T1000 (cell line): Measurements from ENCODE around the gene RASGRF2.

ENCODE experiments used
- DNase-seq: peaks from one replicate; lab custom pipeline; 2025; ENCODE audit warnings: mixed read lengths; lab: John Stamatoyannopoulos, UW

Gene RASGRF2

GRCh38 chr5:80959768-80960442 lies at the start of gene RASGRF2:
RASGRF2 (plus strand) TSS chr5:80960363; CDS start chr5:80960739, 376 bp downstream.
- peak; percentile 37 for DNase-seq

DNA sequence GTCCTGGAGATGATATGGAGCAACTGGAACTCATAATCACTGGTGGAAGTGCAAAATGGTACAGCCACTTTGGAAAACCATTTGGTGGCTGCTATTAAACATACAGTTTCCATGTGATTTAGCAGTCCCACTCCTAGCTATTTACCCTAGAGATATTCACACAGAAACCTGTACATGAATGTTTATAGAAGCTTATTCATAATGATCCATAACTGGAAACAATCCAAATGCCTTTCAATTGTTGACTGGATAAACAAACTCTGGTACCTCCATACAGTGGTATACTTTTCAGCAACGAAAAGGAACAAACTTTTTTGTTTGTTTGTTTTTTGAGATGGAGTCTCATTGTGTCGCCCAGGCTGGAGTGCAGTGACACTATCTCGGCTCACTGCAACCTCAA lies 47.7 kb upstream of the RASGRF2 start:
- no peak for DNase-seq

DNA sequence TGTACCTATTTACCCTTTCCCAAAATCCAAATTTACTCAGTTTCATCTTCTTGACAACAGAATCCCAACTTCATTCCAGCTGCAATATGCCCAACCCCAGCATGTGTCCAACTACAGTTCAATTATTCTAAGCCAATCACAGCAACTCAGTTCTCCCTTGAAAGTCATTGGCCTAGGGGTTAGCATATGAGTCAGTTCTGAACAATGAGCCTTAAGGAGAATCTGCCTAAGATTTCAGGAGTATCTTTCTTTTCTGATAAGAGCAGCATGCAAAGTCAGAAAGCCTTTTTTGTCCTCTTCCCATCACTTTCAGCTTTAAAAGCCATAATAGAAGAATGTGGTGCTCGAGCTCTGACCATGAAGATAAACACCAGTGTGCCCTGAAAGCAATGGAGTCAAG lies 44.4 kb upstream of the RASGRF2 start:
- DNase-seq, result no peak

GRCh38 chr5:80916676-80917075 lies 43.5 kb upstream of the RASGRF2 start:
- no peak for DNase-seq

- DNase-seq, result no peak
Measured at GRCh38 chr5:80917631-80918030, 42.5 kb upstream of the RASGRF2 start.

DNA sequence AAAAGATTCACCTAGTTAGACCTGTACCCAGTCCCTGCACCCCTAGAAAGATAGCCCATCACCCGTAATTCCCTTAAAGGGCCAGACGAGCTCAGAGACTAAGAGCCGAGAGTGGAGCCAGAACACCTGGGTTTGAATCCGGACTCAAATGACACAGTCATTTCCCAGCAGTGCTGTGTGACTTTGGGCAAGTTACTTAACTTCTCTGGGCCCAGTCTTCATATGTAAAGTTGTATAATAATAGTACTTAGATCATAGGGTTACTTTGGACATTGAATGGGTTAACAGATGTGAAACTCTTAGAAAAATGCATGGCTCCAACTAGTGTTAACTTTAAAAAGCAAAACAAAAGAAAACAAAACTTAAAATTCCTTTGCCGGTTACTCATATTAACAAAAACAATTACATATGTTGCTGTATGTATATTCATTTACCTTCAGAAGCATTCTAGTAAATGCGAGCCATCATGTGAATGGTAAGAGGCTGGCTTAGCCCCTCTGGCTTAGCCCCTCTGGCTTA lies 40.4 kb upstream of the RASGRF2 start:
- no peak for DNase-seq

GRCh38 chr5:80920333-80920732 lies 39.8 kb upstream of the RASGRF2 start:
- no peak for DNase-seq

DNA sequence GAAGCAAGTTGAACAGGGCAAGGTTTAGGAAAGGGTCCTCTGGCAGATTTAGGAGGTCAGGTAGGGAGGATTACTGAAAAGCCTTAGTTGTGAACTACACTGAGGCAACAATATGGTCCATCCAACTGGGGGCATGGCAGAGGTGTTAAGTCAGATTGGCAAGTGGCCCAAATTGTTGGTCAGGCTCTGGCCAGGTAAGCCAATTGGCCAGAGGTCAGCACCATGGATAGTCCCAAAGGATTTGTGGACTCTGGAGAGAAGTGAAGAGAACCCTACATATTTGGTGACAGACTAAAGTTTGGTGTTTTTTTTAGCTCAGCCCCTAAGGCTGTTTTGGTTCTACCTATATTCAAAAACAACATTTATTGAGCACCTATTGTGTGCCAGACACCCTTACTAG lies 39.1 kb upstream of the RASGRF2 start:
- DNase-seq, result no peak

DNA sequence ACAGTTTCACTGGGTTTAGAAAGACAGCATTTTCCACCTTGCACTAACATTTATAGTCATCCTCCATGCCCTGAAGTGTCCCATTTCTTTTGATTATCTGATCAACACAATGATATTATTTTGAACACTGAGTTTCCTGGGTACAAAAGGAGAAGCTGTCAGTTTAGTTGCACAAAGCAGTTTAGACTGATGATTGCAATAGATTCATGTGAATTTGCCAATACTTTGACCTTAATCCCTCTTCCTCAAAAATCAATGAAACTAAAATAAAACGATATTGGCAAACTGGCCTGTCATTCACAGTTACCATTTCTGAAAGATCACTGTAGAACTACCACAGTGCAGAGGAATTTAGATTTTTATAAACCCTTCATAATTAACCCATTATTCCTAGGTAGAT lies 34.2 kb upstream of the RASGRF2 start:
- no peak for DNase-seq

GRCh38 chr5:80926536-80926935 lies 33.6 kb upstream of the RASGRF2 start:
- DNase-seq, result no peak

GRCh38 chr5:80926979-80927656 lies 33.0 kb upstream of the RASGRF2 start:
- no peak for DNase-seq

GRCh38 chr5:80928073-80928472 lies 32.1 kb upstream of the RASGRF2 start:
- no peak for DNase-seq

GRCh38 chr5:80930940-80931339 lies 29.2 kb upstream of the RASGRF2 start:
- DNase-seq, result no peak

- DNase-seq, result no peak
Measured at GRCh38 chr5:80931411-80931810, 28.8 kb upstream of the RASGRF2 start.

GRCh38 chr5:80933036-80933435 lies 27.1 kb upstream of the RASGRF2 start:
- DNase-seq, result no peak

DNA sequence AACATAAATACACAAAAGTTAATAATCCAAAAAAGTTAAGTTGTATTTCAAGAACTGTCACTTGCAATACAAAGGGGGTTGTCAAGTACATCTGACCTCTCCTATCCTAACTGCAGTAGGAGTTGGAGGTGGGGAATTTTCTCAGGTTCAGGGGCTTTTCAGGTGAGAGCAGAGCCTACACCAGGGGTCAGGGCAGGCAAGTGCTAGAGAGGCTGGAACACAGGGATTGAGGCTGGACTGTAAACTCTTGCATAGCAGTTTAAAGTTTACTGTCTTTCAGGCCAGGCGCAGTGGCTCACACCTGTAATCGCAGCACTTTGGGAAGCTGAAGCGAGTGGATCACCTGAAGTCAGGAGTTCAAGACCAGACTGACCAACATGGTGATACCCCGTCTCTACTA lies 25.4 kb upstream of the RASGRF2 start:
- DNase-seq, result no peak

DNA sequence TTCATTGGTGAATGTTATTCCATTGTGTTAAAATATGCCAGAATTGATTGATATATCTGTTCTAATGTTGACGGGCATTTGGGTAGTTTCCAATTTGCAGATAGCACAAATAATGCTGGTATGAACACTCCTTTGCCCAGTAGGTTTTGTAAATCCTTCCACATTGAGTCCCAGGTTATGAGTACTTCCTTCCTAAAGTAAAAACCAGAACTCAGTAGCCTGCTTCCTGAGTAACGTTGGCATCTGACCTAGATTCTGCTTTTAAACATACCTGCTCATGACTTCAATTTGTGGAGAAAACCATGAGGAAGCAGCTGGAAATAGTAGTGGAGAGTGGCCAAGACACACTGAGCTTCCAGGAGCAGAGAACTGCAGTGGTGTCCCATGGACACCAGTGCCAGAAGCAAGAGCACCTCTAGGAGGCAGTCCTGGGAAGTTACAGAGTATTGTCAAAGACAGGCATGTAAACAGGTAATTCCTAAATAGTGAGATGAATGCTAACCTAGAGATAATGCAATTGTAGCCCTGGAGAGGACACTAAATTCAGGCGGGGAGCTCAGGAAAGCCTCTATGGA lies 24.3 kb upstream of the RASGRF2 start:
- no peak for DNase-seq

DNA sequence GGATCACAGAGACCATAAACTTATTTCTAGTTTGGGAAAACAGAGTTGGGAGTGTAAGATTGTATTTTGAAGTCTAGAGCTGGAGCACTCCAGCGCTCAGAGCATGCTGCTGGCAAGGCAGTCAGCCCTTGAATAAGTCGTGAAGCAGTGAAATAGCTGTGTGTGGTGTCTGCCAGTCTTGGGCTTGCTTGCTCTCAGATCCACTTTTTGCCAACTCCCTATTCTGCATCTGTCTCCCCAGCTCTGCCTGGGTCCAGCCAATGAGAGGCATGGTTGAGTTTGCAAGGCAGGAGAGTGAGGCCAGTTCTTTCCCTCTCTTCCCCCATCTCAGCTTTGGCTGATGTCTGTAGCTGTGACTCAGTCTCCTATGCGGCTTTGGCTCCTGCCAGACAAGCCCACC lies 23.3 kb upstream of the RASGRF2 start:
- DNase-seq, result no peak

GRCh38 chr5:80937584-80938356 lies 22.4 kb upstream of the RASGRF2 start:
- peak; percentile 5 for DNase-seq

DNA sequence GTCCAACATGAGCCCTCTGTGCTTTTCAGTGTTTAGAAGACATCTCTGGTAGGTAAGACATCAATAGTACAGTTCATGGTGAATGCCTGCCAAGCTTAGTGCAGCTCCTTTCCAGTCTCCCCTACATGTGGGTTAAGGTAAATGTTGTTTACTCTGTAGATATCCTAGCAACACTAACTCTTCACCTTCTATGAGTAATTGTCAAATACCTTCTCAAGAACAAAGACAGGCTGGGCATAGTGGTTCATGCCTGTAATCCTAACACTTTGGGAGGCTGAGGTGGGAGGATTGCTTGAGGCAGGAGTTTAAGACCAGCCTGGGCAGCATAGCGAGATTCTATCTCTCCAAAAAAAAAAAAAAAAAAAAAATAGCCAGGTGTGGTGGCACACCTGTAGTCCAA lies 18.7 kb upstream of the RASGRF2 start:
- DNase-seq, result no peak

DNA sequence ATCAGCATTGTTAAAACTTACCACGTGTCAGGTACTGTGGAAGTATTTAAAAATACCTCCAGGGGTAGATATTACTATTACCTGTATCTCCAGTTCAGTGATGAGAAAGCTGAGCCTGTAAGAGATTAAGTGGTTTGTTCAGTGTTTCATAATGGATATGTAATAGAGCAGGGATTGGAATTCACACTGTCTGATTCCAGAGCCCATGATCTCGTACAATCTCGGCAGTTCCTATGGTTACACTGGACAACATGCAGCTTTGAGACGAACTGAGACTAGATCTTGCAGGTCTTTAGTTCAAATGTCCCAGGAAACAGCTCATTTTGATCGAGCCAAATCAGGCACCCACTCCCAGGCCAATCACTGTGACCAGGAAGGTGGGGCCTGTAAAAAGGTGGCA lies 8.8 kb upstream of the RASGRF2 start:
- DNase-seq, result no peak

GRCh38 chr5:80953587-80953986 lies 6.6 kb upstream of the RASGRF2 start:
- no peak for DNase-seq
